Endothelial cell of umbilical vein (primary cell): ENCODE results near the gene FMN2.

Experiments used
- EZH2 ChIP-seq: IDR thresholded peaks from 2 replicates; pipeline ENCODE4 v1.6.1; 2012; ENCODE audit warnings: borderline replicate concordance, low read depth, mild to moderate bottlenecking, moderate library complexity, low read length, inconsistent platforms; ENCODE audit not compliant: severe bottlenecking
- JUN ChIP-seq: IDR thresholded peaks from 2 replicates; pipeline ENCODE4 v1.6.1; 2011; ENCODE audit warnings: borderline replicate concordance, low read depth; ENCODE audit not compliant: insufficient read length, insufficient read depth
- MYC ChIP-seq: IDR thresholded peaks from one replicate; pipeline ENCODE4 v1.6.1; 2011; ENCODE audit warnings: mild to moderate bottlenecking, low read depth, low read length
- POLR2A ChIP-seq: IDR thresholded peaks from 2 replicates; pipeline ENCODE4 v1.6.1; 2012; ENCODE audit warnings: low read depth, mild to moderate bottlenecking, control low read depth, low read length
- POLR2AphosphoS5 ChIP-seq: IDR thresholded peaks from 2 replicates; pipeline ENCODE4 v1.6.1; 2012; ENCODE audit warnings: low read depth, mild to moderate bottlenecking, control low read depth, low read length, moderate library complexity; ENCODE audit not compliant: insufficient read depth
- TF ChIP-seq, protein P1 (sequence below), 2 donors: IDR thresholded peaks; 1 replicate in 1 of 2; 2 replicates in 1 of 2; pipeline ENCODE4 v1.5.1; 2011; ENCODE audit warnings: low read length in 2 of 2, mild to moderate bottlenecking in 2 of 2, moderate library complexity in 2 of 2, control low read depth in 1 of 2, inconsistent platforms in 1 of 2, low read depth in 1 of 2; ENCODE audit not compliant: insufficient read depth in 1 of 2; ENCODE audit errors: extremely low read depth in 1 of 2
- TF ChIP-seq, protein P2 (sequence below): IDR thresholded peaks from 2 replicates; pipeline ENCODE4 v1.6.1; 2011; ENCODE audit not compliant: insufficient read depth, insufficient read length

- no peak for TF ChIP-seq POLR2AphosphoS5
- no peak for TF ChIP-seq POLR2A
- TF ChIP-seq, protein P1, sequence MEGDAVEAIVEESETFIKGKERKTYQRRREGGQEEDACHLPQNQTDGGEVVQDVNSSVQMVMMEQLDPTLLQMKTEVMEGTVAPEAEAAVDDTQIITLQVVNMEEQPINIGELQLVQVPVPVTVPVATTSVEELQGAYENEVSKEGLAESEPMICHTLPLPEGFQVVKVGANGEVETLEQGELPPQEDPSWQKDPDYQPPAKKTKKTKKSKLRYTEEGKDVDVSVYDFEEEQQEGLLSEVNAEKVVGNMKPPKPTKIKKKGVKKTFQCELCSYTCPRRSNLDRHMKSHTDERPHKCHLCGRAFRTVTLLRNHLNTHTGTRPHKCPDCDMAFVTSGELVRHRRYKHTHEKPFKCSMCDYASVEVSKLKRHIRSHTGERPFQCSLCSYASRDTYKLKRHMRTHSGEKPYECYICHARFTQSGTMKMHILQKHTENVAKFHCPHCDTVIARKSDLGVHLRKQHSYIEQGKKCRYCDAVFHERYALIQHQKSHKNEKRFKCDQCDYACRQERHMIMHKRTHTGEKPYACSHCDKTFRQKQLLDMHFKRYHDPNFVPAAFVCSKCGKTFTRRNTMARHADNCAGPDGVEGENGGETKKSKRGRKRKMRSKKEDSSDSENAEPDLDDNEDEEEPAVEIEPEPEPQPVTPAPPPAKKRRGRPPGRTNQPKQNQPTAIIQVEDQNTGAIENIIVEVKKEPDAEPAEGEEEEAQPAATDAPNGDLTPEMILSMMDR (IDR thresholded peaks at IDR 0.05; ENCODE audit: extremely low read depth in 1 of 2, insufficient read depth in 1 of 2, low read depth in 1 of 2, low read length in 2 of 2), result no peak
- TF ChIP-seq JUN, result no peak
- TF ChIP-seq EZH2, result no peak
- no peak for TF ChIP-seq MYC
- TF ChIP-seq, protein P2, sequence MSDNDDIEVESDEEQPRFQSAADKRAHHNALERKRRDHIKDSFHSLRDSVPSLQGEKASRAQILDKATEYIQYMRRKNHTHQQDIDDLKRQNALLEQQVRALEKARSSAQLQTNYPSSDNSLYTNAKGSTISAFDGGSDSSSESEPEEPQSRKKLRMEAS, result no peak
Measured at GRCh38 chr1:240420766-240421165, 329.1 kb downstream of the FMN2 start.
